WERI-Rb-1 (cell line): ENCODE results near the gene SPON2.

Source experiments
- DNase-seq: peaks from one replicate; pipeline ENCODE4 v3.0.0-alpha.2; 2020
- H3K27ac ChIP-seq: fragments of 250-450 bp; sonication (Bioruptor Pico); 2 replicates; pipeline ENCODE4 v1.5.1; 2020; ENCODE audit warnings: mild to moderate bottlenecking, moderate library complexity
- H3K27me3 ChIP-seq: fragments of 250-450 bp; sonication (Bioruptor Pico); 2 replicates; pipeline ENCODE4 v1.5.1; 2021; ENCODE audit warnings: mild to moderate bottlenecking, low read depth, moderate library complexity; ENCODE audit not compliant: insufficient read depth, severe bottlenecking
- H3K36me3 ChIP-seq: fragments of 250-450 bp; sonication (Bioruptor Pico); 2 replicates; pipeline ENCODE4 v1.5.1; 2020; ENCODE audit warnings: mild to moderate bottlenecking, moderate library complexity
- H3K4me3 ChIP-seq: 2 replicates; pipeline ENCODE4 v1.5.1; 2011; ENCODE audit warnings: low read depth, mild to moderate bottlenecking, control low read depth, low read length
- H3K9me3 ChIP-seq: fragments of 250-450 bp; sonication (Bioruptor Pico); 2 replicates; pipeline ENCODE4 v1.5.1; 2021; ENCODE audit warnings: mild to moderate bottlenecking, moderate library complexity; ENCODE audit not compliant: severe bottlenecking
- CTCF ChIP-seq: IDR thresholded peaks from 2 replicates; pipeline ENCODE4 v1.5.1; 2011; ENCODE audit warnings: low read depth, mild to moderate bottlenecking, control low read depth, inconsistent platforms, low read length

Gene SPON2

DNA sequence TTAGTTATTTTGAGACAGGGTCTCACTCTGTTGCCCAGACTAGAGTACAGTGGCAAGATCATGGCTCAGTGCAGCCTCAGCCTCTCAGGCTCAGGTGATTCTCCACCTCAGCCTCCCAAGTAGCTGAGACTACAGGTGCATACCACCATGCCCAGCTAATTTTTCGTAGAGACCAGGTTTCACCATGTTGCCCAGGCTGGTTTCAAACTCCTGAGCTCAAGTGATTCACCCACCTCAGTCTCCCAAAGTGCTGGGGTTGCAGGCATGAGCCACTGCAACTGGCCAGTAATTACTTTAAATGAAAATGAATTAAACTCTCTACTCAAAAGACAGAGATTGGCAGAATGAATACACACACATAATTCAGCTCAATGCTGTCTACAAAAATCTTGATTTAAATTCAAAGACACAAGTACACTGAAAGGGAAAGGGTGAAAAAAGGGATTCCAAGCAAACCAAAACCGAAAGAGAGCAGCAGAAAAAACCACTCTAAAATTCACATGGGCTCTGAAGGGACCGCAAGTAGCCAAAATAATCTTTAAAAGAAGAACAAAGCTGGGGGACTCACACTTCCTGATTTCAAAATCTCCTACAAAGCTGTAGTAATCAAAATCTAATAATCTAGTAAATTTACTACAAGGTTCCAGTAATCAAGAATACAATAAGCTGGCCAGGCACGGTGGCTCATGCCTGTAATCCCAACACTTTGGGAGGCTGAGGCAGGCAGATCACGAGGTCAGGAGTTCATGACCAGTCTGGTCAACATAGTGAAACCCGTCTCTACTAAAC lies 11.8 kb upstream of the SPON2 start:
- no peak overlapping the region for H3K27ac ChIP-seq
- no peaks in the 10 kb centered on the region for H3K27me3 ChIP-seq
- DNase-seq, result no peak
- no peak for TF ChIP-seq CTCF
- H3K9me3 ChIP-seq, result peaks cover 37% of the 10 kb centered on the region
- H3K36me3 ChIP-seq, result peaks cover 2% of the 10 kb centered on the region; the same call in 1 of the 2 replicates
- H3K4me3 ChIP-seq, result no peak overlapping the region

GRCh38 chr4:1182313-1182712 lies 9.9 kb upstream of the SPON2 start:
- H3K4me3 ChIP-seq, result no peak overlapping the region
- H3K27me3 ChIP-seq, result no peaks in the 10 kb centered on the region
- TF ChIP-seq CTCF, result no peak
- no peak for DNase-seq
- H3K27ac ChIP-seq, result no peak overlapping the region
- H3K9me3 ChIP-seq, result peaks cover 37% of the 10 kb centered on the region
- H3K36me3 ChIP-seq, result peaks cover 2% of the 10 kb centered on the region; the same call in 1 of the 2 replicates

DNA sequence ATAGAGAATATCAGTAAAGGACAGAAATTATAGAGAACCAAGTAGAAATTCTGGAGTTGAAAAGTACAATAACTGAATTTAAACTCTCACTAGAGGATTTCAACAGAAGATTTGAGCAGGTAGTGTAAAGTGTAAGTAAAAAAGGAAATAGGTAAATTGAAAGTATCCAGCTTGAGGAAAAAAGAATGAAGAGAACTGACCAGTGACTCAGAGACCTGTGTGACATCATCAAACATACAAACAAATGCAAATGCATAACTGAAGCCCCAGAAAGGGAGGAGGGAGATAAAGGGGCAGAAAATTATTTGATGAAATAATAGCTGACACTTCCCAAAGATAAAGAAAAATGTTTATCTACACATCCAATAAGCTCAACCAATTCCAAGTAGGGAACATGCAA lies 8.3 kb upstream of the SPON2 start:
- Histone ChIP-seq H3K27me3 (no peaks in the 10 kb centered on the region), H3K9me3 (peaks cover 37% of the 10 kb centered on the region), H3K27ac (no peak overlapping the region), H3K4me3 (no peak overlapping the region), H3K36me3 (peaks cover 2% of the 10 kb centered on the region; the same call in 1 of the 2 replicates)
- DNase-seq, result no peak
- TF ChIP-seq CTCF, result no peak

- no peak for TF ChIP-seq CTCF
- DNase-seq, result no peak
- Histone ChIP-seq H3K9me3 (peaks cover 37% of the 10 kb centered on the region), H3K27me3 (no peaks in the 10 kb centered on the region), H3K36me3 (peaks cover 2% of the 10 kb centered on the region; the same call in 1 of the 2 replicates), H3K27ac (no peak overlapping the region), H3K4me3 (no peak overlapping the region)
Observed at GRCh38 chr4:1179976-1180375, 7.6 kb upstream of the SPON2 start.

GRCh38 chr4:1179089-1179441 lies 6.7 kb upstream of the SPON2 start:
- Histone ChIP-seq H3K36me3 (peaks cover 2% of the 10 kb centered on the region; the same call in 1 of the 2 replicates), H3K27ac (peak overlapping the region; percentile 76), H3K9me3 (peaks cover 37% of the 10 kb centered on the region), H3K4me3 (no peak overlapping the region), H3K27me3 (no peaks in the 10 kb centered on the region)
- TF ChIP-seq CTCF, result no peak
- DNase-seq, result no peak
